HFFc6 (cell line): ENCODE data around the gene AOPEP. TPM values are rescaled to one million over a fixed set of nuclear protein-coding genes. Genes with fewer than 3 reads are reported as not detected.

Experiments used
- DNase-seq: peaks from one replicate; pipeline ENCODE4 v3.0.0-alpha.2; 2018
- H3K27ac Mint-ChIP-seq: 2 replicates; pipeline ENCODE4 v1.8.0; 2020; ENCODE audit warnings: mild to moderate bottlenecking, mixed read lengths
- H3K27me3 Mint-ChIP-seq: 2 replicates; pipeline ENCODE4 v1.8.0; 2021; ENCODE audit warnings: mild to moderate bottlenecking, moderate library complexity, mixed read lengths; ENCODE audit not compliant: insufficient read depth
- H3K36me3 Mint-ChIP-seq: 2 replicates; pipeline ENCODE4 v1.8.0; 2021; ENCODE audit warnings: low read depth, mixed read lengths
- H3K4me1 Mint-ChIP-seq: 2 replicates; pipeline ENCODE4 v1.8.0; 2020; ENCODE audit warnings: low read depth, mixed read lengths
- H3K4me3 Mint-ChIP-seq: 2 replicates; pipeline ENCODE4 v1.8.0; 2020; ENCODE audit warnings: mild to moderate bottlenecking, moderate library complexity, mixed read lengths
- H3K9me3 Mint-ChIP-seq: 2 replicates; pipeline ENCODE4 v1.8.0; 2020; ENCODE audit warnings: mild to moderate bottlenecking, mixed read lengths
- CTCF ChIP-seq: fragments of 200-600 bp; sonication (generic); IDR thresholded peaks from 2 replicates; pipeline ENCODE4 v1.5.0; 2021; ENCODE audit warnings: antibody characterized with exemption, mild to moderate bottlenecking
- total RNA-seq, 6 experiments: library from RNA; stranded (reverse); fragmentation: NEBNext Ultra II Directional; extraction: Animal tissue kit (Norgen Biotek cat#: 25700); gene quantifications; 2 replicates in 1 of 6; 3 replicates in 5 of 6; pipeline ENCODE4 v1.2.3, GENCODE V29; 2021

The AOPEP gene
- total RNA-seq, 6 experiments from 2014 or later = 32.2 to 46.6 (median 36.3) TPM

GRCh38 chr9:94869415-94869843 is 142.9 kb downstream of the AOPEP start:
- no peaks in the 10 kb centered on the region for H3K9me3 Mint-ChIP-seq
- no peaks in the 10 kb centered on the region; the same call in 1 of the 2 replicates for H3K27me3 Mint-ChIP-seq
- peak overlapping the region; percentile 89 for H3K27ac Mint-ChIP-seq
- H3K4me3 Mint-ChIP-seq = no peak overlapping the region; the same call in 1 of the 2 replicates
- TF ChIP-seq CTCF = no peak
- peaks cover 12% of the 10 kb centered on the region for H3K36me3 Mint-ChIP-seq
- peak; percentile 24 for DNase-seq
- H3K4me1 Mint-ChIP-seq = peaks cover 100% of the 10 kb centered on the region

DNA sequence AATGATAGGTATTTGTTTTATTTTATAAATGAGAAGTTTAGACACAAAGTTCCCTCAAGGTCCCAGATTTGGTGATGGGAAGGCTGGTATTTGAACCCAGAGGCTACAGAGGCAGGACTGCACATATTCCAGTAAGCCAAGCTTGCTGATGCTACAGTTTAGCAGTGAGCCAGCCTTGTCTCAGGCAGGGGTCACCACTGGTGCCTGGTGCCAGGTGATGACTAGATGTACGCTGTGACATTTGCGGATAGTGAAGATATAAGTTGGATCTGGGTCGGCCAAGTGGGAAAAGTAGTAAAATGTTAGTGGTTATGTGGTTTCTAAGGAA is 143.9 kb downstream of the AOPEP start:
- Mint-ChIP-seq H3K36me3 (peaks cover 12% of the 10 kb centered on the region), H3K27me3 (no peaks in the 10 kb centered on the region; the same call in 1 of the 2 replicates), H3K4me1 (peaks cover 100% of the 10 kb centered on the region)

DNA sequence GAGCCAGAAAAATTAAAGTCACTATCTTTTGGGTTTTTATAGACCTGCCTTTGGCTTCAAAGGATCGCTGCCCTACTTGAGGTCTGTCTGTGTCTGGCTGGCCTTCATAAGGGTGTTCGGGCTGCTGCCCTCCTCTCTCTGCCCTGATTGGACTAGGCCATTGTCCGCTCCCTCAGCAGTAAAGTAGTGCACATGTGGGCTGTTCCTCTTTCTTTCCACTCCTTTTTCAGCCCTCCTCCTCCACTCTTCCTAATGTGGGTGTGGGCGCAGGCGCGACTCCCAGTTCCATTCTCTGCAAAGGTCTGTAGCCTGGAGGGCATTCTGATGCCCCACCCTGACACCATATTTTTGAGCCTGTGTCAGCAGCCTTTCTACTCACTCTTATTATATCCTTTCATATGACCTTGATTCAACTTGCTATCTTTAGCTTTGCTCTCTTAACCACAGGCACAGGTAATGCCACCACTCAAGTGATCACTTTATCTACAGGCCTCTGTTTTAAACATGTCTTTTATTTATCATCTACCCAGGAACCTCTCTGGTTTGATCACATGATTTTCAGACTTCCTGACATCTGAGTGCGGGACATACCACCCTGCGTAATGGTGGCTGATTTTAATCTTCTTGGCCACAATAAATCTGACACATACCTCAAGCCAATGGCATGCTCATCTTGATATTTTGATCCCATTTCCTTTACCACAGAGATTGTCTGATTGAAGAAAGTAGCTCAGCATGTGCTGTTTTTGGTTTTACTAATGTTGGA is 144.5 kb downstream of the AOPEP start:
- Mint-ChIP-seq H3K4me1 (peaks cover 100% of the 10 kb centered on the region), H3K4me3 (peak overlapping the region; percentile 41), H3K36me3 (peaks cover 17% of the 10 kb centered on the region), H3K9me3 (no peaks in the 10 kb centered on the region), H3K27ac (peak overlapping the region; percentile 89), H3K27me3 (no peaks in the 10 kb centered on the region; the same call in 1 of the 2 replicates)
- DNase-seq = peak; percentile 86
- no peak for TF ChIP-seq CTCF

More for the DNA sequence above, 143.9 kb downstream of the AOPEP start:
- TF ChIP-seq CTCF = no peak
- DNase-seq = no peak
- H3K27ac Mint-ChIP-seq = peak overlapping the region; percentile 89
- no peak overlapping the region; the same call in 1 of the 2 replicates for H3K4me3 Mint-ChIP-seq
- no peaks in the 10 kb centered on the region for H3K9me3 Mint-ChIP-seq

DNA sequence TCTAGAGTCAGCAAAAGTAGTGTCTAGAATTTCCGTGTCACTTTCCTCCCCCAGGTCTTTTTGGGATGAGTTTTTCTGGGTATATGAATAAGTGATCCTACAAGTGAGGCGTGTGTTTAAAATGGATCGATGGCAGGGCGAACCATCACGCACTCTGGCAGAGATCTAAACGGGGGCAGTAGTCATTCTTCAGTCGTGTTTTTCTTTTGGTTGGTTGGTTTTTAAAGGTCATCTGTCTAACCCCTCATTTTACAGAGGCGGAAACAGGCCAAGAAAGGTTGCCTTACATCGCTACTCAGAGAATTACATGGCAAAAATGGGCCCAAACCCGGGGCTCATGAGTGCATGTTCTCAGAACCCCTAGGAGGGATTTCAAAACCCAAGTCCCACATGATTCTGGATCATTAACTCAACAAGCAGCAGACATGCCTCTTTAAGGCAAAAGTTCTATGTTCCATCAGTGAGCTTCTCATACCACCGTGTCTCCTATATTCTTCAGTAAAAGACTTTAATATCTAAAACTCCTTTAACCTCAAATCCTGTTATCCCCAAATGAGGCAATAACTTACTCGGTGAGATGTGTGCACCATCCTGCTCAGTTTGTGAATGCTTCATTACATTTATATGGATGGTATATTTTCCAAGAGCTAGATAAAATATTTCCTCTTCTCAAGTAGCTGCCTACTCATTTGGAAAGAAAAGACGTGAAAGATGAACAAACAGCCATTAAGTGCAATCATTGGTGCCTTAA is 145.8 kb downstream of the AOPEP start:
- Mint-ChIP-seq H3K27ac (peak overlapping the region; percentile 89), H3K9me3 (no peaks in the 10 kb centered on the region), H3K4me1 (peaks cover 88% of the 10 kb centered on the region), H3K36me3 (peaks cover 19% of the 10 kb centered on the region), H3K27me3 (no peaks in the 10 kb centered on the region; the same call in 1 of the 2 replicates), H3K4me3 (no peak overlapping the region)
- no peak for DNase-seq
- TF ChIP-seq CTCF = no peak

GRCh38 chr9:94872891-94873511 is 146.5 kb downstream of the AOPEP start:
- H3K4me1 Mint-ChIP-seq = peaks cover 81% of the 10 kb centered on the region
- peaks cover 20% of the 10 kb centered on the region for H3K36me3 Mint-ChIP-seq
- no peak for DNase-seq
- no peaks in the 10 kb centered on the region for H3K9me3 Mint-ChIP-seq
- no peak overlapping the region for H3K4me3 Mint-ChIP-seq
- H3K27me3 Mint-ChIP-seq = no peaks in the 10 kb centered on the region; the same call in 1 of the 2 replicates
- peak overlapping the region; percentile 48 for H3K27ac Mint-ChIP-seq
- TF ChIP-seq CTCF = no peak
